Ammon's horn (tissue), 1 donor: ENCODE results near the gene JCHAIN.
"Not testable (repeated sequence)": the region's sequence is repeated elsewhere in the genome, so short reads cannot be mapped to it uniquely, and the experiment has no call there.

Experiments
- DNase-seq: peaks from one replicate; pipeline ENCODE4 v3.0.0-alpha.2; 2016; ENCODE audit warnings: low spot score

The JCHAIN gene

DNA sequence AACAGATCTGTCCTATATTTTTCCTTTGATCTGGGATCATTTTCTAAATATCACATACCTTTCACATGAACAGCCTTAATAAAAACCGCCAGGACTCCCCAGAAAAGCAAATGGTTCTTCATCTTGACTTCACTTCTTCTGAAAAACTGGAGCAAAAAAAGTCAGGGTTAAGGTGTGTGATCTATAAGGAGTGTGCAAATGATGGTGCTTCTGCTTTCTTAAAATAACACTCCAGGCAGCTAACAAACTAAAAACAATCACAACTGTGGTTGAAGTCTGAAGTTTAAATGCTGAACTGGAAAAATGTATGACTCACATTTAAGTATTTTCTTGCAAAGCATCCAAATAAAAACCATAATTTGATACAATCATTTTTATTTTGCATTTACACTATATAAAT lies at the start of gene JCHAIN:
JCHAIN (minus strand) TSS at position 140 of the 400 bp plus-strand sequence; CDS start at position 122, 18 bp downstream.
- no peak for DNase-seq

DNA sequence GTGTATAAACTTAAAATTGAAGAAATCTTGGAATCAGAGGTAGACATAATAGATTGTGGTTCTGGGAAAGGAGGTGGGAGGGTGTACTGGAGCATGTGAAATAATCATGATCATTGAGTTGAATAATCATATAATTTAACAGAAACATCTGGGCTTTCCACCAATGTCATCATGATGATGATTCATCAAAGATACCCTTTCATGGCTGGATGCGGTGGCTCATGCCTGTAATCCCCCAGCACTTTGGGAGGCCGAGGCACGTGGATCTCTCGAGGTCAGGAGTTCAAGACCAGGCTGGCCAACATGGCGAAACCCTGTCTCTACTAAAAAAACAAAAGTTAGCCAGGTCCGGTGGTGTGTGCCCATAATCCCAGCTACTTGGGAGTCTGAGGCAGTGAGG lies 48.8 kb upstream of the JCHAIN start:
- no peak for DNase-seq

DNA sequence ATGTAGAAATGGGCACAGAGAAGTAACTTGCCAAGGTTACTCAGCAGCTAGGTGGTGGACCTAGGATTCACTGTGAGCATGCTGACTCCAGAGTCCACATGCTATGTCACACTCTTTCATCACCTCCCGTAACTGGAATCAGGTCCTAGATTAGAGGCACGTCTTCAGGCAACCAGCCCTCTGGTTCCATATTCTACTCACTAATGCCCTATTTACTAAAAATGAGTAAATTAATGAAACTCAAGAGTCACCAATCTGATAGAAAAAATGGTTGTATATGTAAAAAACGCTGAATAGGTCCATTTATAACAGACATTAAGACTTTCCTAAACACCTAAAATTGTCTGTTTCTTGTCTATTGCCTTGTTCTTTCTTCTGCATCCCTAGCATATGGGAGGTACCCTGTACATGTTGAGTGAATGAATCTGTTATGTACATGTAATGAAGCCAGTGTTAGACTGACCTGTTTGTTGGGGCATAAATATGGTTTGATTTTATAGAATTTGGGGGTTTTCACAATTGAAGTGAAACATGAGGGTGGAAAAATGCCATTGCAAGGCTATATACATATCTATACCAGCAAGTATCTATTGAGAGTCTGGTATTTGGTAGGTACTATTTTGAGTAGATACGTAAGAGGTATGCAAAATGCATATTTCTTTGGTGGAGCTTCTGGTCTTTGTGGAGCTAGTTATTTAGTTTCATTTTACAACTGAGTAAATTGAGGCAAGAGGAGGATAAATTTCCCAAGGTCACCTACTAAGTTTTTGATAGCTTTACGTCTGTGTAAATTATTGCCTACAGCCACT lies 48.0 kb upstream of the JCHAIN start:
- DNase-seq = no peak

DNA sequence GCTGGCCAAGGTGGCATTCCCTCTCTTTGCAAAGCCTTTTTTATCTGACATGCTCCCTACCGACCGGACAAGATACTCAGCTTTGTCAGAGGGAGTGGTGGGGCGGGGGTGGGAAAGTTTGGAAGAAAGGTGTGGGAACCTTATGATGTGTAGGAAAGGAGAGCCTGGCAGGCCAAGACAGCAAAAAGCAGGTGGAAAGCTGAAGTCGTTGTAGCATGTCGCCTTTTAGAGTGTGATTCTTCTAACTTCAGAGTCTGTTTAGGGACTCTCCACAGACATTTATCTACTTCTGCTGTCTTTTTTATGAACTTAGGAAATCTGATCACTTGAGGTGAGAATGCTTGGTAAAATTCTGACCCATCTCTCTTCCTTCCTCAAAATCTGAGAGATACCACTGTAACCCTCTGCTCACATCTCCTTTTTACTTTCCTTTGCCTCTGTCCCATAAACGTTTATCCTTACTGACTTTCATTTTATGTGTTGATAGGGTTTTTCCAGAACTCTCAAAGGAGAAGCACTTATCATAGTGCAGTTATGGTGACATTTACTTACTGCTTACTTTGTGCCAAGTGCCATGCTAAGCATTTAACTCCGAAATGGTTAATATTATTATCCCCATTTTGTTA lies 47.3 kb upstream of the JCHAIN start:
- no peak for DNase-seq

DNA sequence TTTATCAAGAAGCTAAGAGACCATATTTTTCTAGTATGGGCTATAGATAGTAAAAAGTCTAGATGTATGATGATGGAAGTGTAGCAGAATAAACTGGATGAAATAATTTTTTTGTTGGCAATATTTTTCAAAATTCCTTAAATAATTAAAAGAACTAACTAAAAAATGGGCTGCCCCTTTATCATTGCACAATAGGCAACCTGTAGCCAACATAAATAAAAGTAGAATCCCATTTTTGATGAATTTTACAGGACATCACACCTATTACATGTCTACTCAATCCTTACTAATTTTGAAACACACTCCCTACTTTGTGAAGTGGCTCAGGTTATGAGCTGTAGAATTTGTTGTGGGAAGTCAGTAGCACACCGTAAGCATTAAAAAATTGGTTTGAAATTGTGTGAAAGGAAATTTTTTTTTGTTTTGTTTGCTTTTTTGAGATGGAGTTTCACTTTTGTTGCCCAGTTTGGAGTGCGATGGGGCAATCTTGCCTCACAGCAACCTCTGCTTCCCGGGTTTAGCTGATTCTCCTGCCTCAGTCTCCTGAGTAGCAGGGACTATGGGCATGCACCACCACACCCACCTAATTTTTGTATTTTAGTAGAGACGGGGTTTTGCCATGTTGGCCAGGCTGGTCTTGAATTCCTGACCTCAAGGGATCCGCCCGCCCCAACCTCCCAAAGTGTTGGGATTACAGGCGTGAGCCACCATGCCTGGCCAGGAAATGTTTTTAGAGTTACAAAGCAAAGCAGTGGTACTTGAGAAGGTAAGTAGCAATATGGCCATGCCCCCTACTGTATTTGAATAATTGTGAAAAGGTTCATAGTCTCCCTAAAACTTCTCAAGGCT lies 46.5 kb upstream of the JCHAIN start:
- no peak for DNase-seq

DNA sequence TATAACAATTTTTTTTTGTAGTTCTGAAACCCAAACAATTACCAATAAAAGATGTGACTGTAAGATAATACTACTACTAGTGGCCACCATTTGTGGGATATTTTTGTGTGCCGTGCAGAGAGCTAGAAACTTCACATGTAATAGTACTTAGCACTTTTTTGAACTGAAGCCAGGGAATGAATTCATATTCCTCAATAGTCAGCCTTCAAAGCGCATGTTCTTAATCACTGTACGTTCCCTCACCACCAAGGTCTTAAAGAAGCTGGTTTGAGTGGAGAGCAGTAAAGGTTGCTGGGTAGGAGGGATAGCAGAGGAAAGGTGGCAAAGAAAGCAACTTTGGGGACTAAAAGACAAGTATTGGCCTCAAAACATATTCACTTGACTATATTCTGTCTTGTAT lies 45.8 kb upstream of the JCHAIN start:
- DNase-seq = no peak

DNA sequence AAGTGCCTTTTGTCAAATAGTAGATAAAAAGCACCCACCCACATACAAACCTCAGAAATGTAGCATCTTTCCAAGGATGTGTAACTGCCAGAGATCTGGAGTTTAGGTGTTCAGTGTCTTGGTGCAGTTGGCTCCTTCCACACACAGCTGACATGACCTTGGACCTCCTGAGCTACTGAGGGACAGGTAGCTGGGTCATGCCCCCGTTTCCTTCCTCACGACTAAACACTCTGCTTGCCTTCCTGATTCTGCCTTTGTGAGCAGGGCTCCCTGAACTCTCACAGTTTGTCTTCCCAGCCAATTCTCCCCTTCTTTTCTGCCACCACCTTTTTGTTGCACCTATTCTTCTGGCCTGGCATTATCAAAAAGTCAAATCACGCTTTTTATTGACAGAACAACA lies 45.3 kb upstream of the JCHAIN start:
- no peak for DNase-seq

DNA sequence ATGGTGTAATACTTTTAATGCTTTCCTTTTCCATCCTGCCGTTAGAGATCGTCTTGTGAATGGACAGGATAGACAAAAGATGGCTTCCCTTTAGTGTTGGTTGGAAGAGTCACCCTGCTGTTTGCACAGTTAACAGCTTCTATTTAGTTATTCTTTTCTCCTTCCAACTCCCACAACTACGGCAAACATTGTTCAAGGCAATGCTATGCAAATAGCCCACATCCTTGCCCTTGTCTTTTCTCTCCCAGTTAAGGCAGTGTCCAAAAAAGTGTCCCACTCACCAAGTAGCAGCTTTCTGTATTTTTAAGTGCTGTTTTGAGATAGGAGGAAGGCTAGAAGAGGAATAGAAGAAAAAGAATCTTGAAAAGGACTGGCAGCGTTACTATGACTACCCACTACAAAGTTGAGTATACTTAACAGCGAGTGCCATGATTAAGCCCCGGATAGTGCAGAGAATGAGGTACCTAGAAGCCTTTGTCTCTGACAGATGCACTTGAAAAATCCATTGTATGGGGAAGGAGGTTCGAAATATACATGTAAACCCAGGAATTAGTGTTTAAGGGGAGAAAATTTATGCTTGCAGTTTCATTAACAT lies 43.4 kb upstream of the JCHAIN start:
- DNase-seq = no peak

DNA sequence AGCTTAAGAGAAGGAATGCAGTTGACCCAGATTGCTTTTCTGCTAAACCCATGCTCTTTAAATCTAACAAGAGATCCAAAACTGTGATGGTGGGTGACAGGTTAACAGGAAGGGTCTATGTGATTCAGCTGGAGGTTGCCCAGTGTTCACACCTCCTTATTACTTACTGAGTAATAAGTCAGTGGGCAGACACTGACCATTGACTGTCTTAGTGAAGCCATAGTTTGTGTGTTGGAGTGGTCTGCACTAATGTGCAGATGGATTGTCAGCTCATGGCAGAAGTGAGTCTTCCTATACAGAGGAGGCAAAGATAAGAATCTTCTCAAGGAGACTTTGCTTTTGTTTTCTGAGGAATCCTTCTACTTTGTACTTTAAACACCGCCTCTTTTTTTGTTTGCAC lies 40.2 kb upstream of the JCHAIN start:
- DNase-seq = no peak

DNA sequence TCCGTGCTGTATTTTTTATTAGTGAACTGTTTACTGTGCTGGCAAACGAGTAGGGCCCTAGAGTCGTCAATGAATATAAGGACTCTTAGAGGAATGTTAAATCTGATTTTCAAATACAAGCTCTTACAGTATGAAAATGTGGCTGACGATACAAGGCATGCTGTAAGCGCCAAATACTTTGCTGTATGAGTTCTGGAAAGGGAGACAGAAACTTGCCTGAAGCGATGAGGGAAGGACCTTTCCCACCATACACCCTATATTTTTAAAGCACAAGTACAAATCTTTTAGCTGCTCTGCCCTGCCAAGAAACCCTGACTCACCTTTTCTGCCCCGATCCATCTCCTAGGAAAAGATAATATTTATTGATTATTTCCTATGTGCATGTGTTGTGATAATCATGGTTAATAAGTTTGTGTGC lies 39.7 kb upstream of the JCHAIN start:
- no peak for DNase-seq

DNA sequence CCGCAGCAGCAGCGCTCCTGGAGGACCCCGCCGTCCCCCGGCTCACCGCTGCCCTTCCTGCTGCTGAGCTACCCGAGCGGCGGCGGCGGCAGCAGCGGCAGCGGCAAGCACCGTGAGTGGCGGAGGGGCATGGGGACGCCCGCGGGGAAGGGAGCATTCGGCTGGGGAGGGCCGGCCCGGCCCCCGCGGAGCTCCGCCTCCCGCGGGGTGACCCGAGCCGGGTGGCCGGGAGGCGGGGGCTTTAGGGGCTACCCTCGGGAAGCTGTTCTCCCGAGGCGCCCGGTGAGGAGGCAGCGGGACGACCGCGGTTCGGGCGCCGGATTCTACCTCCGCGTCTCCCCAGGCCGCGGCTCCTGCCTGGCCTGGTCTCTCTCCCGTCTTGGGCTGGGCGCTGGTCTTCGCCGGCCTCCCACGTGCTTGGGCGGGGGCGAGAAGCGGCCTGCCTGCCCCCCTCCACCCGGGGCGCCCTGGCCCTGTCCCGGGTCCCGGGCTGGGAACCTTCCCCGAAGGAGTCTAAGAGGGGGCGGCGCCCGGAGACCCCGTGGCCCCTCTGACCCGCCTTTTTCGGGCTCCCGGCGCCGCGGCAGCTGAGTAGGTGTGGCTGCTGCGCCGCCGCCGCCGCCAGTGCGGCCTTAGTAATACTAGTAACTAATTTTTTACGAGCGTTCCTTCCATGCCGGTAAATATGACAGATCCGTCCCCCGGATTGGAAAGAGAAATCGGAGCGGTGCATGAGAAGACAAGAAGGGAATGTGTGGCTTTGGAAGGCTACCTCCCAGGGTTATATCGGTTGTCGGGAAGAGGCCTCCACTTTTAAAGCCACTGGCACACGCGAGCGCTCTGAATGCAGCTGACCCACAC lies 39.1 kb upstream of the JCHAIN start:
- DNase-seq = peak; percentile 66

DNA sequence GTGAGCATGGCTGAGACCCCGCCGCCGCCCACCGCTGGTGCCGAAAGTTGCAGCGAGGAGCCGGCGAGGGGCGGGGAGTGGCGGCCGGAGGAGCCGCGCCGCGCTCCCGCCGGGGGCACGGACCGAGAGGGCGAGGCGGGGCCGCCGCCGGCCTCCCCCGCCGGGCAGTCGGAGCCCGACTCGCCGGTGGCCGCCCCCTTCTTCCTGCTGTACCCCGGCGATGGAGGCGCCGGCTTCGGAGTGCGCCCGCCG lies 38.5 kb upstream of the JCHAIN start:
- no peak for DNase-seq

DNA sequence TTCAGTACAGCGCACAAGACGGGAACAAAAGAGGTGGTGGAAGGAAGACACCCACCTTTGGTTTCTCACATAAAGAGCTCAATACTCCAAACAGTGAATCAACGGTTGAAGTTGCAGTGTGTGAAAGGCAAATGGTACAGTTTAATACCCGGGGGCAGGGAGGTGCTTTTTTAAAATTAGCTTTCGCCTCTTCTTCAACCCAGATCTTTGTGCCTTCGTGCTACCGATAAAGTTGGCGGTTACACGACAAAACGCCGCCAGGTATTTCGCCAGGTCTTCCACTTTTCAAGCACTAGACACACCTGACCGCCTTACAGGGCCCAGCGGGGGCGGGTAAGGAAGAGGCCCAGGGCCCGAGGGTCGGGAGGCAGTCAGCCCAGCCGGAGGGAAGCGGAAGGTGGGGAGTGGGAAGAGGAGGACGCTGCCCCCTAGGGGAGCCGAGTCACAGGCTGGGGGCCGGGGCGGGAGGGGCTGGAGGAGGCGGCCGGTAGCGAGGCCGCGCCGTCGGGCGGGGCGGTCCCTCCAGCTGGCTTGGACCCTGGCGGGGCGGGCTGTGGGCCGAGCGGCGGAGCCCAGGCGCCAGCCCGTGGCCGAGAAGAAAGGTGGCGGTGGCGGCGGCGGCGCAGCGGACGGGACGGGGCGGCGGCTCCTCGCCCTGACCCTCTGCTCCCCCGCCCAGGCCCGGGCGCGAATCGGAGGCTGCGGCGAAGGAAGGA lies 38.1 kb upstream of the JCHAIN start:
- peak; percentile 87 for DNase-seq

DNA sequence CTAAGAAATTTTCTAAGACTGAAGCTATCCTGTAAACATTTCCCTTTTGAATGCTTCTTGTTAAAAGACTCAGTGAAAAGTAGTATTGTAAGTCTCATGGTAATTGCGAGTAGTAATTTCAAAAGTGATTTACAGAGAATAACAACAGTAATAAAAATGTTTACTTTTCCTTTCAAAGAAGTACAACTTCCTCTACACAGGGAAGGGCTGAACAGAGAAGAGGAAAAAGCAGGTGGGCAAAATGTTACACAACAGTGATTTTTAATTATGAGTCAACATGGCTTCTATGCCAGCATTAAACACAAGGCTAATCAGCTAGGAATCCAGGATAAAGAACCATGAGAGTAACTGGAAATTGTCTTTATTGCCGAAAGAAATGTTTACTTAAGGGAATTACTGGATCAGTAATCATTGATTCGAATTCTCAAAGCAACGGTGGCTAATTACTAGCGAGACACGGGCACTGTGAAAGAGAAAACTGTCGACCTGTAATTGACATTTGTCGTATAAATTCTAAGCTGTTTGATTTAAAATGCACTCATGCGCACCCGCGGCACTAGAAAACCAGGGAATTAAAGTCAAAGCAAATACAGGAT lies 37.4 kb upstream of the JCHAIN start:
- peak; percentile 57 for DNase-seq

DNA sequence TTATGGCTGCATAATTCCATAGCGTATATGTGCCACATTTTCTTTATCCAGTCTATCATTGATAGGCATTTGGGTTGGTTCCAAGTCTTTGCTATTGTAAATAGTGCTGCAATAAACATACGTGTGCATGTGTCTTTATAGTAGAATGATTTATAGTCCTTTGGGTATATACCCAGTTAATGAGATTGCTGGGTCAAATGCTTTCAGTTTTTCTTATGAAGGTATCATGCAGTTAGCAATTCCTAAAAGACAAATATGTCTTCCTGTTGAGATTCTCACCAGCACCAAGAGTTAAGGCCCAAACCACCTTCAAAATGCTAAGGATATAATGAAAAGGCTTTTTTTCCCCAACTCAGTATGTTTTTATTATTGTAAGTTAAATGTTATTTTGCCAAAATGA lies 36.3 kb upstream of the JCHAIN start:
- DNase-seq = not testable (repeated sequence)

DNA sequence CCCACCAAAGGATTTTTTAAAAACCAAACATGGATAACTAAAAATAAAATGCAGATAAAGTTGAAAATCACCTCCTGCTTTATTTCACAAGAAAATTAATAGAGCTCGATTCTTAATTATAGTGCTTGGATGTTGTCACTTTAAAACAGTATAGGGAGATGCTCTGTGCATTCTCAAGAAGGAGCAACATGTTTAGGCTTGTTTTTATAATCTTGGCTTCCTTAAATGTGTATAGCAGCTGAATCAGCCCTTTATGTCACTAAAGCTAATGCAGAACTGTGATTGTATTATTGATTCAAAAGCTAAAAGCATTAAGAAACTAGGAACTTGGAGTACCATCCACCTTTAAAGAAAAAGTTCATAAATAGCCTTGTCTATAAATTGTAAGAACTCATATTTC lies 35.0 kb upstream of the JCHAIN start:
- DNase-seq = no peak

DNA sequence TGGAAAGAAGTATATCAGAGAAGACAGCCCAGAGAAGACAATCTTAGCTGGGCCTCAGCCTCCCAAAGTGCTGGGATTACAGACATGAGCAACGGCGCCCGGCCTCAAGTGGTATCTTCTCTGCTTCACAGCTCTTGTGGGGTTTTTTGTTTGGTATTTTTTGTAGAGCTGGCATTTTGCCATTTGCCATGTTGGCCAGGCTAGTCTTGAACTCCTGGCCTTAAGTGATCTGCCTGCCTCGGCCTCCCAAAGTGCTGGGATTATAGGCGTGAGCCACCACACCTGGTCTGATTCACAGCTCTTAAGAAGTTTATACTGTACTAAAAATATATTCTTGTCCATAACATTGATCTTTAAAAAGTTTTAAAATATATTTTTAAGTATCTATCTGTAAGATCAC lies 34.4 kb upstream of the JCHAIN start:
- no peak for DNase-seq

DNA sequence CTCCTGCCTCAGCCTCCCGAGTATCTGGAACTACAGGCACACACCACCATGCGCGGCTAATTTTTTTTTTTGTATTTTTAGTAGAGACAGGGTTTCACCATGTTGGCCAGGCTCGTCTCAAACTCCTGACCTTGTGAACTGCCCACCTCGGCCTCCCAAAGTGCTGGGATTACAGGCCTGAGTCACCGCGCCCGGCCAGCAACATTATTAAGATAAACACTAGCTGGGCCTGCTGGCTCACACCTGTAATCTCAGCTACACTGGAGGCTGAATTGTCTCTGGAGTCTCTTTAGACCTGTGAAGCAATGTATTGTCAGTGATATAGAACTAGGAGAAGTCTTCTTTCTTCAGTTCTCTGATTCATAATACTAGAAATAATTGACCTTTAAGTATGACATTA lies 32.1 kb upstream of the JCHAIN start:
- DNase-seq = not testable (repeated sequence)

DNA sequence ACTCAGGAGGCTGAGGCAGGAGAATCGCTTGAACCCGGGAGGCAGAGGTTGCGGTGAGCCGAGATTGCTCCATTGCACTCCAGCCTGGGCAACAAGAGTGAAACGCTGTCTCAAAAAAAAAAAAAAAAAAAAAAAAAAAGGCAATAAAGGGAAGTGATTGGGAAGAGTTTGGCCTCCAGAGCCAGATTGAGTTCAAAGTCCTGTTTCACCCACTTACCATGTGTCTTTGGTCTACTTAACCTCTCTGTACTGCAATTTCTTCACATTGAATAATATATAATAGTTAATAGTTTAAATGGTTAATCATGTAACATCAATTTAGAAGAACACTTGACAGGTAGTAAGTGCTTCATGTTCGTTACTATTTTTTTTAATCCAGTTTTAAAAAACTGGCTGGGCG lies 28.3 kb upstream of the JCHAIN start:
- not testable (repeated sequence) for DNase-seq

DNA sequence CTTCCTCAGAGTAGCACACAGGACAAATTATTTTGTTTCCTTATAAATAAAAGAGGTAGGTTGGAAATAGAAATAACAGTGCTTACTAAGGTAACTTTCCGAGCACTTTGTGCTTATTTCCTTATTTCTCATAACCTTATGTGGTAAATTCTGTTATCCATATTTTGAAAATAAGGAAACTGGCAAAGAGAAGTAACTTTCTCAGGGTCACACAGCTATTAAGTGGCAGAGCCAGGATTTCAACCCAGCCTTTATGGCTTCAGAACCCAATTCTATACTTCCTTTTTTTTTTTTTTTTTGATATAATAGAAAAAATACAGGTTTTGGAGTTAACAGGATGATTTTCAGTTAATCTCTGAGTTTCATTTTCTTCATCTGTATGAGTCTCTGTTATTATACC lies 25.4 kb upstream of the JCHAIN start:
- DNase-seq = no peak

DNA sequence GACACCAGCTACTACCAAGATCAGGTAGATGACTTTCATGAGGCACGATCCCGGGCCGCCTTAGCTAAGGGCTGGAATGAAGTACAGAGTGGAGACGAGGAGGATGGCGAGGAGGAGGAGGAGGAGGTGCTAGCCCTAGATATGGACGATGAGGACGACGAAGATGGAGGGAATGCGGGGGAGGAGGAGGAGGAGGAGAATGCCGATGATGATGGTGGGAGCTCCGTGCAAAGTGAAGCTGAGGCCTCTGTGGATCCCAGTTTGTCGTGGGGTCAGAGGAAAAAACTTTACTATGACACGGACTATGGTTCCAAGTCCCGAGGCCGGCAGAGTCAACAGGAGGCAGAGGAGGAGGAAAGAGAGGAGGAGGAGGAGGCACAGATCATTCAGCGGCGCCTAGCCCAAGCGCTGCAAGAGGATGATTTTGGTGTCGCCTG lies 22.5 kb upstream of the JCHAIN start:
- no peak for DNase-seq
